Measurements from ENCODE around the gene CCDC61.

CCDC61 gene

GRCh38 chr19:46035986-46036743 lies 40.9 kb downstream of the CCDC61 start:
- no peak overlapping the region for H3K27ac ChIP-seq
- TF ChIP-seq CTCF (conservative IDR thresholded peaks at IDR 0.05), result no peak

GRCh38 chr19:46036744-46037128 lies 41.5 kb downstream of the CCDC61 start:
- H3K27ac ChIP-seq, result no peak overlapping the region
- no peak for TF ChIP-seq CTCF (conservative IDR thresholded peaks at IDR 0.05)

- TF ChIP-seq CTCF (conservative IDR thresholded peaks at IDR 0.05), result no peak
- H3K27ac ChIP-seq, result no peak overlapping the region
Measured at GRCh38 chr19:46040125-46040524, 44.9 kb downstream of the CCDC61 start.

GRCh38 chr19:46040952-46041500 lies 45.8 kb downstream of the CCDC61 start, which contains the start of gene IGFL4:
Gene IGFL4 (minus strand): TSS chr19:46041002. CDS start chr19:46040962, 40 bp downstream.
- no peak for TF ChIP-seq CTCF (conservative IDR thresholded peaks at IDR 0.05)
- no peak within 1 kb of the TSS for H3K27ac ChIP-seq

GRCh38 chr19:46042252-46042883 lies 47.1 kb downstream of the CCDC61 start:
- no peak for TF ChIP-seq CTCF (conservative IDR thresholded peaks at IDR 0.05)

GRCh38 chr19:46043519-46043918 lies 48.3 kb downstream of the CCDC61 start:
- no peak for TF ChIP-seq CTCF (conservative IDR thresholded peaks at IDR 0.05)
- no peak overlapping the region for H3K27ac ChIP-seq

More at GRCh38 chr19:46042252-46042883, 47.1 kb downstream of the CCDC61 start:
- no peak overlapping the region for H3K27ac ChIP-seq

GRCh38 chr19:46049597-46049996 lies 54.3 kb downstream of the CCDC61 start:
- no peak; the same call in 1 of the 2 replicates for TF ChIP-seq CTCF (conservative IDR thresholded peaks at IDR 0.05)
- H3K27ac ChIP-seq, result no peak overlapping the region

Data from VCaP (cell line).